ENCODE measurements around the gene DPYSL5. TPM values are rescaled to one million over a fixed set of nuclear protein-coding genes. Genes with fewer than 3 reads are reported as not detected.

The DPYSL5 gene
- total and polyA plus RNA-seq, 9 of the 15 experiments (the other 6 are each of a cell fraction or from before 2014, with no cell fraction given): 0.06 TPM; not detected in 8

DNA sequence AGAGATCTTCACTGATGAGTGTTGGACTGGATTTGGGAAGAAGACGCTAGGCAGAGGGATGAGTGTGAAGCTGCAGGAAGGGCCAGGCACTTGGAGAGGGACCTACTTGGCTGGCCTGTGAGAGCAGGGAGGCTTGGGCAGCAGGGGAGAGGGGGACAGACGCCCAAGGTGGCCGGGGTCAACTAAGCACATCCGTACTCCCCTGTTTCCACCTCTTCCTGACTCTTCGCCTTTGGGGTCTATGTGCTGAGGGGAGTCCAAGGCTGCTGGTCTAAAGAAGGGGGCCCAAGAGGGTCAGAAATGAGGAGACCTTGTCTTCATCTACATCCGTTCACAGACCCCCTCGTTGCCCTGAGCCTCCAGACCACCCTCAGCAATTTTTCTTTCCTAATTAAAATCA, 16.7 kb downstream of the DPYSL5 start (continued):
- TF ChIP-seq, protein P1, sequence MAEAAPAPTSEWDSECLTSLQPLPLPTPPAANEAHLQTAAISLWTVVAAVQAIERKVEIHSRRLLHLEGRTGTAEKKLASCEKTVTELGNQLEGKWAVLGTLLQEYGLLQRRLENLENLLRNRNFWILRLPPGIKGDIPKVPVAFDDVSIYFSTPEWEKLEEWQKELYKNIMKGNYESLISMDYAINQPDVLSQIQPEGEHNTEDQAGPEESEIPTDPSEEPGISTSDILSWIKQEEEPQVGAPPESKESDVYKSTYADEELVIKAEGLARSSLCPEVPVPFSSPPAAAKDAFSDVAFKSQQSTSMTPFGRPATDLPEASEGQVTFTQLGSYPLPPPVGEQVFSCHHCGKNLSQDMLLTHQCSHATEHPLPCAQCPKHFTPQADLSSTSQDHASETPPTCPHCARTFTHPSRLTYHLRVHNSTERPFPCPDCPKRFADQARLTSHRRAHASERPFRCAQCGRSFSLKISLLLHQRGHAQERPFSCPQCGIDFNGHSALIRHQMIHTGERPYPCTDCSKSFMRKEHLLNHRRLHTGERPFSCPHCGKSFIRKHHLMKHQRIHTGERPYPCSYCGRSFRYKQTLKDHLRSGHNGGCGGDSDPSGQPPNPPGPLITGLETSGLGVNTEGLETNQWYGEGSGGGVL (CRISPR knock-in tag; IDR thresholded peaks at IDR 0.05): no peak
- no peak for TF ChIP-seq SREBF2 (CRISPR knock-in tag; IDR thresholded peaks at IDR 0.05)
- no peak for TF ChIP-seq ZNF174 (CRISPR knock-in tag; IDR thresholded peaks at IDR 0.05)
- TF ChIP-seq HDAC3 (IDR thresholded peaks at IDR 0.05; ENCODE audit: borderline replicate concordance, partially characterized antibody): no peak
- TF ChIP-seq, protein P2, sequence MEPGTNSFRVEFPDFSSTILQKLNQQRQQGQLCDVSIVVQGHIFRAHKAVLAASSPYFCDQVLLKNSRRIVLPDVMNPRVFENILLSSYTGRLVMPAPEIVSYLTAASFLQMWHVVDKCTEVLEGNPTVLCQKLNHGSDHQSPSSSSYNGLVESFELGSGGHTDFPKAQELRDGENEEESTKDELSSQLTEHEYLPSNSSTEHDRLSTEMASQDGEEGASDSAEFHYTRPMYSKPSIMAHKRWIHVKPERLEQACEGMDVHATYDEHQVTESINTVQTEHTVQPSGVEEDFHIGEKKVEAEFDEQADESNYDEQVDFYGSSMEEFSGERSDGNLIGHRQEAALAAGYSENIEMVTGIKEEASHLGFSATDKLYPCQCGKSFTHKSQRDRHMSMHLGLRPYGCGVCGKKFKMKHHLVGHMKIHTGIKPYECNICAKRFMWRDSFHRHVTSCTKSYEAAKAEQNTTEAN (CRISPR knock-in tag; IDR thresholded peaks at IDR 0.05): no peak
- TF ChIP-seq SRSF7 (optimal IDR thresholded peaks at IDR 0.05; ENCODE audit: low read depth, low read length): no peak
- TF ChIP-seq GABPA (tag; conservative IDR thresholded peaks at IDR 0.05; ENCODE audit: low read depth): no peak

DNA sequence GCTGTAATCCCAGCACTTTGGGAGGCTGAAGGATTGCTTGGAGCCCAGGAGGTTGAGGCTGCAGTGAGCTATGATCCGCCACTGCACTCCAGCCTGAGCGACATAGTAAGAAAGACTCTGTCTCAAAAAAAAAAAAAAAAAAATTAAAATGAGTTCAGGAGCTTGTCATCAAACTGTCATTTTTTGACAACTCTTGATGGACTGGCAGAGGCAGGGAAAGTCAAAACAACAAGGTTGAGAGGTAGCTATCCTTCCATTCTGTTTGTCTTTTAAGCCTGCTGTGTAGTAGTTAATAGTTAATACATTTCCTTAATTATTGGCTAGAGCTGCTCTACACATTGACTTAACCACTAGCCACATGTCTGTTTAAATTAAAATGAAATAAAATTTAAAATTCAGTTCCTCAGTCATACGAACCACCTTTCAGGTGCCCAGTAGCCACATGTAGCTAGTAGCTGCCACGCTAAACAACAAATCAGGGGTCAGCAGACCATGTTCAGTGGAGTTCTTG, 22.7 kb downstream of the DPYSL5 start:
- peaks cover 28 to 35% of the 10 kb centered on the region in 2 experiments for H3K27me3 ChIP-seq (ENCODE audit: control insufficient read depth in 2 of 2, insufficient read depth in 2 of 2, low read length in 2 of 2)
- no peaks in the 10 kb centered on the region for H3K4me1 ChIP-seq (replicated peaks in 1 of 2; ENCODE audit: control insufficient read depth in 2 of 2, insufficient read depth in 2 of 2, low read length in 2 of 2)
- no peak for ATAC-seq
- no peaks in the 10 kb centered on the region for H4K20me1 ChIP-seq (replicated peaks; ENCODE audit: control insufficient read depth, insufficient read depth, low read length)
- no peak for DNase-seq (ENCODE audit: extremely low read depth in 1 of 4, low spot score in 3 of 4)
- in situ Hi-C loops (cut with MboI) (no loop called here), intact Hi-C loops (cut with micrococcal nuclease) (no loop called here)
- no peak overlapping the region for H3K9ac ChIP-seq (ENCODE audit: insufficient read depth in 1 of 2, low read depth in 2 of 2, low read length in 2 of 2)
- WGBS (ENCODE audit: insufficient coverage, low coverage, missing lambda C conversion rate): 4% methylated on average over 4 of the region's 4 CpGs
- H3K9me1 ChIP-seq (ENCODE audit: control insufficient read depth, insufficient read depth, low read length): no peaks in the 10 kb centered on the region
- no peak overlapping the region for H2AFZ ChIP-seq (ENCODE audit: low read depth, low read length)
- TF ChIP-seq ZFPM2 (CRISPR knock-in tag; IDR thresholded peaks at IDR 0.05) (no peak), CBX2 (IDR thresholded peaks at IDR 0.05; ENCODE audit: insufficient read depth, low read length, poor library complexity, severe bottlenecking) (peak; percentile 21)
- H3K36me3 ChIP-seq (ENCODE audit: control insufficient read depth, insufficient read depth, low read length): no peaks in the 10 kb centered on the region
- ChIA-PET CTCF (ENCODE audit: low intra/inter-chr PET ratio) (no interaction called here), POLR2A (interaction anchor here (0.6 kb wide), 3 partner anchors 8 to 102 kb away, joined by 3 to 4 read pairs (median 3); no protein-coding TSS in a partner anchor)
- H3K9me3 ChIP-seq (replicated peaks; ENCODE audit: control insufficient read depth, insufficient read depth, low read depth, low read length): no peaks in the 10 kb centered on the region
- FAIRE-seq: no peak
- H3K4me3 ChIP-seq: no peak overlapping the region
- H3K4me2 ChIP-seq (ENCODE audit: insufficient read depth, low read length): no peak overlapping the region
- no peak overlapping the region for H3K27ac ChIP-seq (ENCODE audit: extremely low read depth, low read depth, low read length)
- BruUV-seq (replicated peaks): no TSS peak
- no peaks in the 10 kb centered on the region for H3K79me2 ChIP-seq (ENCODE audit: control insufficient read depth, insufficient read depth, low read length)

Measured in K562 (cell line).